ENCODE data around the gene ABO. TPM values are rescaled to one million over a fixed set of nuclear protein-coding genes. Genes with fewer than 3 reads are reported as not detected.

The ABO gene
- total RNA-seq, 1 experiment from 2014 or later, result 1.2 TPM

GRCh38 chr9:133256686-133257091, 18.3 kb downstream of the ABO start:
- TF ChIP-seq EGR1 (IDR thresholded peaks at IDR 0.05; ENCODE audit: low read depth), result no peak
- TF ChIP-seq CTCF (IDR thresholded peaks at IDR 0.05 in 2 of 3, conservative IDR thresholded peaks at IDR 0.05 in 1 of 3; ENCODE audit: borderline replicate concordance in 1 of 3, insufficient read depth in 1 of 3, low read depth in 2 of 3, low read length in 2 of 3), result no peak
- TF ChIP-seq CEBPB (IDR thresholded peaks at IDR 0.05; ENCODE audit: low read depth), result no peak
- no peak for TF ChIP-seq RAD21 (IDR thresholded peaks at IDR 0.05; ENCODE audit: low read depth)
- TF ChIP-seq CBX3 (IDR thresholded peaks at IDR 0.05; ENCODE audit: low read depth), result no peak
- TF ChIP-seq MAX (IDR thresholded peaks at IDR 0.05), result no peak
- TF ChIP-seq ZBTB33 (IDR thresholded peaks at IDR 0.05; ENCODE audit: extremely low read depth, insufficient replicate concordance, low read length), result no peak
- H3K9me3 ChIP-seq (ENCODE audit: control insufficient read depth in 1 of 2, insufficient read depth in 1 of 2, low read depth in 1 of 2, low read length in 2 of 2), result no peaks in the 10 kb centered on the region
- ChIA-PET CTCF (no interaction called here), RAD21 (ENCODE audit: low non-redundant PET in 1 of 2, low total read pairs in 2 of 2, uncharacterized antibody in 2 of 2, unreplicated experiment in 2 of 2) (no interaction called here), POLR2A (no interaction called here)
- no TSS peak for BruUV-seq (replicated peaks)
- no peak overlapping the region for H2AFZ ChIP-seq (ENCODE audit: low read depth, low read length, poor library complexity, severe bottlenecking)
- H3K4me1 ChIP-seq (ENCODE audit: control insufficient read depth in 1 of 2, insufficient read depth in 2 of 2, low read length in 2 of 2), result peaks cover 13 to 16% of the 10 kb centered on the region in 2 experiments
- no peak overlapping the region for H3K4me2 ChIP-seq (ENCODE audit: low read length)
- no peaks in the 10 kb centered on the region for H3K36me3 ChIP-seq (ENCODE audit: control insufficient read depth in 1 of 2, insufficient read depth in 2 of 2, low read length in 2 of 2)
- H4K20me1 ChIP-seq (ENCODE audit: insufficient read depth), result no peaks in the 10 kb centered on the region
- H3K79me2 ChIP-seq (ENCODE audit: insufficient read depth, low read length), result no peaks in the 10 kb centered on the region
- H3K4me3 ChIP-seq (replicated peaks in 1 of 2; ENCODE audit: low read depth in 1 of 2, low read length in 2 of 2), result no peak overlapping the region
- no peaks in the 10 kb centered on the region for H3K9me2 ChIP-seq (ENCODE audit: insufficient read depth)
- H3K27ac ChIP-seq (ENCODE audit: low read depth, low read length), result no peak overlapping the region
- intact Hi-C loops (cut with micrococcal nuclease), result no loop called here
- no peaks in the 10 kb centered on the region for H3K27me3 ChIP-seq (ENCODE audit: insufficient read depth, low read length)
- ATAC-seq (no peak), DNase-seq (ENCODE audit: low read depth, low spot score) (no peak)
- H3K9ac ChIP-seq (ENCODE audit: low read length), result no peak overlapping the region

Measured in HCT116 (cell line).